Activated CD4-positive, alpha-beta memory T cell treated with anti-CD3 and anti-CD28 coated beads, Interleukin-2, amount 10 ng/mL, durations not matched to agents 7 days and 5 days (primary cell): Measurements from ENCODE around the gene NDUFC2. TPM values are rescaled to one million over a fixed set of nuclear protein-coding genes. Genes with fewer than 3 reads are reported as not detected.
"Not testable (repeated sequence)": the region's sequence is repeated elsewhere in the genome, so short reads cannot be mapped to it uniquely, and the experiment has no call there.

ENCODE experiments used
- CTCF ChIA-PET: fragments of 350-600 bp; sonication (Branson Sonifier 250); formaldehyde crosslinking; loops from one replicate; lab custom pipeline; 2021; ENCODE audit warnings: antibody characterized with exemption, inconsistent platforms; lab: Charles Lee
- POLR2A ChIA-PET: fragments of 350-600 bp; sonication (Branson Sonifier 250); formaldehyde crosslinking; loops from one replicate; lab custom pipeline; 2021; ENCODE audit warnings: antibody characterized with exemption; lab: Charles Lee
- DNase-seq: peaks from one replicate; pipeline ENCODE4 v3.0.0-alpha.2; 2020
- H3K27ac Mint-ChIP-seq: one replicate; pipeline ENCODE4 v1.8.0; 2021; ENCODE audit warnings: mild to moderate bottlenecking, mixed read lengths
- H3K27me3 Mint-ChIP-seq: one replicate; pipeline ENCODE4 v1.8.0; 2021; ENCODE audit warnings: mixed read lengths
- H3K36me3 Mint-ChIP-seq: one replicate; pipeline ENCODE4 v1.8.0; 2021; ENCODE audit warnings: low read depth, mixed read lengths
- H3K4me1 Mint-ChIP-seq: one replicate; pipeline ENCODE4 v1.8.0; 2021; ENCODE audit warnings: mixed read lengths
- H3K4me3 Mint-ChIP-seq: one replicate; pipeline ENCODE4 v1.8.0; 2021; ENCODE audit warnings: mild to moderate bottlenecking, mixed read lengths
- H3K9me3 Mint-ChIP-seq: one replicate; pipeline ENCODE4 v1.8.0; 2021; ENCODE audit warnings: mixed read lengths
- total RNA-seq, 2 experiments: library from RNA; stranded (reverse); gene quantifications; one replicate each; pipeline ENCODE4 v1.2.3, GENCODE V29; 2021

NDUFC2 gene
- total RNA-seq, 2 experiments from 2014 or later = 204 to 210 TPM

DNA sequence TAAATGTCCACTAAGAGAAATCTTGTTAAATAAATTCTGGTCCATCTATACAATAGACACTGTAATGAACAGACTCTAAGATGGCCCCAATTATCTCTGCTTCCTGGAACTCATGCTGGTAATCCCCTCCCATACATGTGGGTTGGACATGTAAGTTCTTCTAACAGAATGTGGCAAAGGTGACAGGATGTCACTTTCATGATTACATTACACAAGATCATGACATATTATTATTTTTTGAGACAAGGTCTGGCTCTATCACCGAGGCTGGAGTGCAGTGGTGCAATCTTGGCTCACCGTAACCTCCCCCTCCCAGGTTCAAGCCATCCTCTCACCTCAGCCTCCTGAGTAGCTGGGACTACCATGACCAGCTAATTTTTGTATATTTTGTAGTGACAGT is 14.6 kb upstream of the NDUFC2 start:
- Mint-ChIP-seq H3K9me3 (no peaks in the 10 kb centered on the region), H3K4me1 (peaks cover 13% of the 10 kb centered on the region), H3K36me3 (peaks cover 31% of the 10 kb centered on the region), H3K27ac (no peak overlapping the region), H3K4me3 (no peak overlapping the region), H3K27me3 (no peaks in the 10 kb centered on the region)
- ChIA-PET CTCF (interaction anchor here (0.6 to 1.6 kb wide), 2 partner anchors 10 to 224 kb away, joined by 3 to 4 read pairs; no protein-coding TSS in a partner anchor), POLR2A (interaction anchor here (0.6 to 1.2 kb wide), 2 partner anchors 45 to 193 kb away, joined by 3 read pairs; partner anchors contain the start of gene ALG8)
- no peak for DNase-seq

DNA sequence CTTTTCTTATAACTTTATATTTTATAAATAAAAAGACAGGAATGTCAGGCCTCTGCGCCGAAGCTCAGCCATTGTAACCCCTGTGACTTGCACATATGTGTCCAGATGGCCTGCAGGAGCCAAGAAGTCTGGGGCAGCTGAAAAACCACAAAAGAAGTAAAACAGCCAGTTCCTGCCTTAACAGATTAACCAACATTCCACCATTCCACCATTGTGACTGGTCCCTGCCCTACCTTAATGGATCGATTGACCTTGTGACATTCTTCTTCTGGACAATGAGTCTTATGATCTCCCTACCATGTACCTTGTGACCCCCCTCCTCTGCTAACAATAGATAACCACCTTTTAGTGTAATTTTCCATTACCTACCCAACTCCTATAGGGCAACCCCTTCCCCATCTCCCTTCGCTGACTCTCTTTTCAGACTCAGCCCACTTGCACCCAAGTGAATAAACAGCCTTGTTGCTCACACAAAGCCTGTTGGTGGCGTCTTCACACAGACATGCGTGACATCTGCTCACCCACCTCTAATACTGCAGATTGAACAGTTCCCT is 6.9 kb upstream of the NDUFC2 start:
- POLR2A ChIA-PET, H3K27ac Mint-ChIP-seq, CTCF ChIA-PET, H3K36me3 Mint-ChIP-seq, H3K9me3 Mint-ChIP-seq, DNase-seq, H3K4me1 Mint-ChIP-seq, H3K27me3 Mint-ChIP-seq, H3K4me3 Mint-ChIP-seq: not testable (repeated sequence)

DNA sequence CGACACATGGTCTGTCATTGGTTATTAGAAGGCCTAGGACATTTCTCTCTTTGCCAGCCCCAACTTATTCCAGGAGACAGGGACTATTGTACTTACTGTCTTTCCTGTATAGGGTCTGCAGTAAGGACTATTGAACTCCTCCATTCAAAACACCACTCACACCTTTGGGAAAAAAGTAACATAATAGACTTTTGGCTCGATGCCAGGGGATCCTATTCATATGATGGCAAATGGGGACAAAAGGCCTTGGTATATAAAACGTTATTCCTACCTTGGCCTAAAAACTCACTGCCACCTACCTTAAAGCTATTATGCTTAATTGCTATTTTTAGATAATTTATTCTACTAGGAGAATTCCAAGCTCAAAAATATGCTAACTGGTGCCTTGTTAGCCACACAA is 6.3 kb upstream of the NDUFC2 start:
- Mint-ChIP-seq H3K36me3 (no peaks in the 10 kb centered on the region), H3K4me3 (no peak overlapping the region), H3K9me3 (no peaks in the 10 kb centered on the region), H3K27me3 (no peaks in the 10 kb centered on the region), H3K4me1 (peaks cover 11% of the 10 kb centered on the region), H3K27ac (no peak overlapping the region)
- ChIA-PET POLR2A (no interaction called here), CTCF (no interaction called here)
- DNase-seq = no peak

DNA sequence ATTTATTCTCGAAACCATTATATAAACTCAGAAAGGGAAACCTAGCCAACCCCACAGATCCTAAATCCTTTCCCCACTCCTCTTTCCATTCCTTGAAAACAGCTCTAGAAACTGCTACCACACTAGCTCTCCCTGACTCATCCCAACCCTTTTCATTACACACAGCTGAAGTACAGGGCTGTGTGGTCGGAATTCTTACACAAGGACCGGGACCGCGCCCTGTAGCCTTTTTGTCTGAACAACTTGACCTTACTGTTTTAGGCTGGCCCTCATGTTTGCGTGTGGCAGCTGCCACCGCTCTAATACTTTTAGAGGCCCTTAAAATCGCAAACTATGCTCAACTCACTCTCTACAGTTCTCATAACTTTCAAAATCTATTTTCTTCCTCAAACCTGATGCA is 4.8 kb upstream of the NDUFC2 start:
- H3K36me3 Mint-ChIP-seq, POLR2A ChIA-PET, DNase-seq, H3K9me3 Mint-ChIP-seq, H3K27me3 Mint-ChIP-seq, H3K27ac Mint-ChIP-seq, H3K4me3 Mint-ChIP-seq, CTCF ChIA-PET: not testable (repeated sequence)
- H3K4me1 Mint-ChIP-seq = peaks cover 22% of the 10 kb centered on the region

DNA sequence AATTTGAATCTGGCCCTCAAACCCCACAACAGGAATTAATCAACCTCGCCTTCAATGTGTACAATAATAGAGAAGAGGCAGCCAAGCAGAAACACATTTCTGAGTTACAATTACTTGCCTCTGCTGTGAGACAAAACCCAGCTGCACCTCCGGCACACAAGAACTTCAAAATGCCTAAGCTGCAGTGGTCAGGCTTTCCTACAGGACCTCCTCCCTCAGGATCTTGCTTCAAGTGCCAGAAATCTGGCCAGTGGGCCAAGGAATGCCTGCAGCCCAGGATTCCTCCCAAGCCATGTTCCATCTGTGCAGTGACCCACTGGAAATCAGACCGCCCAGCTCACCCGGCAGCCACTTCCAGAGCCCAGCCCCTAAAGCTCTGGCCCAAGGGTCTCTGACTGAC is 3.4 kb upstream of the NDUFC2 start:
- DNase-seq = no peak
- H3K9me3 Mint-ChIP-seq = no peaks in the 10 kb centered on the region
- no peak overlapping the region for H3K27ac Mint-ChIP-seq
- no peak overlapping the region for H3K4me3 Mint-ChIP-seq
- H3K36me3 Mint-ChIP-seq = peaks cover 5% of the 10 kb centered on the region
- H3K4me1 Mint-ChIP-seq = peaks cover 27% of the 10 kb centered on the region
- POLR2A ChIA-PET = interaction anchor here (1.4 kb wide), 1 partner anchor 57 kb away, joined by 3 read pairs; no protein-coding TSS in a partner anchor
- CTCF ChIA-PET = interaction anchor here (0.6 kb wide), 1 partner anchor 55 kb away, joined by 3 read pairs; no protein-coding TSS in a partner anchor
- H3K27me3 Mint-ChIP-seq = no peaks in the 10 kb centered on the region

DNA sequence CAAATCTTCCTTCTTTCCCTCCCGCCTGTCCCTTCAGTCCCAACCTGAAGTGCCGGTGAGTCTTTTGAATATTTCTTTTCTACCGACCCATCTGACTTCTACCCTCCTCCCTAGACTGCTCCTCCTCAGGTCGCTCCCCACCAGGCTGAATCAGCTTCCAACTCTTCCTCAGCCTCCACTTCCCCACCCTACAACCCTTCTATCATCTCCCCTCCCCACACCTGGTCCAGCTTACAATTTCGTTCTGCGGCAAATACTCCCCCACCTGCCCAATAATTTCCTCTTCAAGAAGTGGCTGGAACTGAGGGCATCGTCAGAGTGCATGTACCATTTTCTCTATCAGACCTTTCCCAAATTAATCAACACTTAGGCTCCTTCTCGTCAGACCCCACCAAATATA is 2.5 kb upstream of the NDUFC2 start:
- CTCF ChIA-PET = interaction anchor here (0.6 kb wide), 1 partner anchor 56 kb away, joined by 3 read pairs; no protein-coding TSS in a partner anchor
- no peak for DNase-seq
- H3K27ac Mint-ChIP-seq = no peak overlapping the region
- peaks cover 7% of the 10 kb centered on the region for H3K36me3 Mint-ChIP-seq
- POLR2A ChIA-PET = interaction anchor here (1.4 kb wide), 1 partner anchor 58 kb away, joined by 3 read pairs; no protein-coding TSS in a partner anchor
- no peaks in the 10 kb centered on the region for H3K9me3 Mint-ChIP-seq
- no peak overlapping the region for H3K4me3 Mint-ChIP-seq
- H3K4me1 Mint-ChIP-seq = peaks cover 34% of the 10 kb centered on the region
- no peaks in the 10 kb centered on the region for H3K27me3 Mint-ChIP-seq

DNA sequence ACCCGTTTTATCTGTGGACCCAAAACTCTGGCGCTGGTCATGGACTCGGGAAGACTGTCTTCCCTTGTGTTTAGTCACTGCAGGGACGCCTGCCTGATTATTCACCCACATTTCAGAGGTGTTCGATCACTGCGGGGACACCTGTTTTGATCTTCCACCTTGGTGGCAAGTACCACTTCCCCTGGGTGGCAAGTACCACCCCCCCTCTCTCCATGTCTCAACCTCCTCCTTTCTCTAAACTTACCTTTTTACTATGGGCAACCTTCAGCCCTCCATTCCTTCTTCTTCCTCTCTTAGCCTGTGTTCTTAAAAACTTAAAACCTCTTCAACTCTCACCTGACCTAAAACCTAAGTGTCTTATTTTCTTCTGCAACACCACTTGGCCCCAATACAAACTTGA is 1.9 kb upstream of the NDUFC2 start:
- peaks cover 38% of the 10 kb centered on the region for H3K4me1 Mint-ChIP-seq
- CTCF ChIA-PET = no interaction called here
- H3K4me3 Mint-ChIP-seq = no peak overlapping the region
- no peak for DNase-seq
- POLR2A ChIA-PET = no interaction called here
- H3K9me3 Mint-ChIP-seq = no peaks in the 10 kb centered on the region
- H3K27me3 Mint-ChIP-seq = no peaks in the 10 kb centered on the region
- H3K36me3 Mint-ChIP-seq = peaks cover 10% of the 10 kb centered on the region
- no peak overlapping the region for H3K27ac Mint-ChIP-seq

DNA sequence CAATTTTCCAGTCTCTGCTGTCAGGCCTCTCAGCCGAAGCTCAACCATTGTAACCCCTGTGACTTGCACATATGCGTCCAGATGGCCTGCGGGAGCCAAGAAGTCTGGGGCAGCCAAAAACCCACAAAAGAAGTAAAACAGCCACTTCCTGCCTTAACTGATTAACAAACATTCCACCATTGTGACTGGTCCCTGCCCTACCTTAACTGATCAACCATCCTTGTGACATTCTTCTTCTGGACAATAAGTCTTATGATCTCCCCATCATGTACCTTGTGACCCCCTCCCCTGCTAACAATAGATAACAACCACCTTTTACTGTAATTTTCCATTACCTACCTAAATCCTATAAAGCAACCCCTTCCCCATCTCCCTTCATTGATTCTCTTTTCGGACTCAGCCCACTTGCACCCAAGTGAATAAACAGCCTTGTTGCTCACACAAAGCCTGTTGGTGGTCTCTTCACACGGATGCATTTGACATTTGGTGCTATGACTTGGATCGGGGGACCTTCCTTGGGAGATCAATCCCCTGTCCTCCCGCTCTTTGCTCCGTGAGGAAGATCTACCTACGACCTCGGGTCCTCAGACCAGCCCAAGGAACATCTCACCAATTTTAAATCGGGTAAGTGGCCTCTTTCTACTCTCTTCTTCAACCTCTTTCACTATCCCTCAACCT is 1.3 kb upstream of the NDUFC2 start:
- peak overlapping the region; percentile 14 for H3K4me3 Mint-ChIP-seq
- H3K27ac Mint-ChIP-seq = no peak overlapping the region
- POLR2A ChIA-PET = interaction anchor here (2.1 kb wide), 1 partner anchor 58 kb away, joined by 19 read pairs; the partner anchor contains the start of gene ALG8
- no peaks in the 10 kb centered on the region for H3K27me3 Mint-ChIP-seq
- peaks cover 11% of the 10 kb centered on the region for H3K36me3 Mint-ChIP-seq
- H3K4me1 Mint-ChIP-seq = peaks cover 44% of the 10 kb centered on the region
- DNase-seq = no peak
- no peaks in the 10 kb centered on the region for H3K9me3 Mint-ChIP-seq
- CTCF ChIA-PET = no interaction called here

DNA sequence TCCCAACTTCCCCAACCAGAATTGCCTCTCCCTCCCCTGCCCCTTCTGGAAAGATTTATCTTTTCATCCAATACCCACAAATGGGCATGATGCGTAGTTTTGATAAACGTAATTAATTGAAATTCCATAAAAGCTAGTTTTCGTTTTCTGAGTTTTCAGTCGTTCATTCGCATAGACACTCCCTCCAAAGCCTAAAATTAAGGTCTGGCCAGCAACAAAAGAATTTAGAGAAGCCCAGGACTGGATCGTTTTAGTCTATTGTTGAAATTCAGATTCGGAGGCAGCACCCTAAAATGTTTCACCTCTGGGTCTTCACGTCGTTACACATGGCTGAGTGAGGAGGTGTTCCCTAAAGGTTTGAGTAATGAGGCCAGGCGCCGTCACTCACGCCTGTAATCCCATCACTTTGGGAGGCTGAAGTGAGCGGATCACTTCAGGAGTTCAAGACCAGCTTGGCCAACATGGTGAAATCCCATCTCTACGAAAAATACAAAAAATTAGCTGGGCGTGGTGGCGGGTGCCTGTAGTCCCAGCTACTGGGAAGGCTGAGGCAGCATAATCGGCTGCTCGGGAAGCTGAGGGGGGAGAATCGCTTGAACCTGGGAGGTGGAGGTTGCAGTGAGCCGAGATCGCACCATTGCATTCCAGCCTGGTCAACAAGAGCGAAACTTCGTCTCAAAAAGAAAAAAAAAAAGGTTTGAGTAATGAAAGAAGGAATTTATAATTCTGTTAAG is 589 bp upstream of the NDUFC2 start:
- Mint-ChIP-seq H3K4me3 (peak overlapping the region; percentile 94), H3K27me3 (no peaks in the 10 kb centered on the region), H3K36me3 (peaks cover 15% of the 10 kb centered on the region), H3K9me3 (no peaks in the 10 kb centered on the region), H3K27ac (peak overlapping the region; percentile 88), H3K4me1 (peaks cover 46% of the 10 kb centered on the region)
- ChIA-PET POLR2A (interaction anchor here (1.0 to 2.7 kb wide), 7 partner anchors 19 to 484 kb away, joined by 3 to 19 read pairs (median 8); partner anchors contain the start of genes ALG8, GAB2 and INTS4), CTCF (interaction anchor here (1.3 kb wide), 1 partner anchor 86 kb away, joined by 6 read pairs; the partner anchor contains the start of gene INTS4)
- DNase-seq = no peak

DNA sequence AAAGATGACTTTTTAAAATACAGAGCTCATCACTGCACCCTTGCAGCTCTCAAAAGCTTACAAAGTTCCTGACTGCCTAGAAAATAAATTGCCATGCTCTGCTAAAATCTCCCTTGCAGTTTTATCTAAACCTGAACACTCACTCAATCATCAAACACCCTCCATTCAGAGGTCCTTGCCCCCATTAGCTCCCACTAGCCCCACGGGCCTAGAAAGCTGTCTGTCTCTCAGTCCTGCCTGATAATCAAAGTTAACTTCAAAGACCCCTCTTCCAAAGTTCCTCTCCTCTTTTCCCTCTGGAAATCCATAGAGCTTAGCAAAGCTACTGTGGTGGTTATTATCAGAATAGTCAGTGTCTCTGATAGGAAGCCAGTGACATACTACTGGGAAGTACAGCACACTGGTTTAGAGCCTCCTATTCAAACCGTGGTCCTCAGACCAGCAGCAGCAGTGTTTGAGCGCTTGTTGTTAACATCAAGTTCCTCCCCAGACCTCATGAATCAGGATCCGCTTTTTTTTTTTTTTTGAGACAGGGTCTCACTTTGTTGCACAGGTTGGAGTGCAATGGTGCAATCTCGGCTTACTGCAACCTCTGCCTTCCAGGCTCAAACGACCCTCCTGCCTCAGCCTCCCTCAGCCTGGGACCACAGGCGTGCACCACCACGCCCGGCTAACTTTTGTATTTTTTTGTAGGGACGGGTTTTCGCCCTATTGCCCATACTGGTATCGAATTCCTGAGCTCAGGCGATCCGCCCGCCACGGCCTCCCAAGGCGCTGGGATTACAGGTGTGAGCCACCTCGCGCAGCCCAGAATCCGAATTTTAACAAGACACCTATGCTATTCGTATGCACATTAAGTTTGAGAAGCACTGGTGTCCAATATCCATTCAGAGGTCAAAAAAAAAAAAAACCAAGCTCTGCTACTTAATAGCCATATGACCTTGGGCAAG is 1.2 kb downstream of the NDUFC2 start:
- ChIA-PET CTCF (interaction anchor here (0.8 to 2.1 kb wide), 6 partner anchors 11 to 508 kb away, joined by 3 to 9 read pairs (median 6); no protein-coding TSS in a partner anchor), POLR2A (interaction anchor here (0.8 to 2.7 kb wide), 12 partner anchors 9 to 496 kb away, joined by 3 to 19 read pairs (median 4); partner anchors contain the start of genes ALG8, GAB2, INTS4 and NARS2)
- Mint-ChIP-seq H3K9me3 (no peaks in the 10 kb centered on the region), H3K36me3 (peaks cover 20% of the 10 kb centered on the region), H3K27me3 (no peaks in the 10 kb centered on the region), H3K4me1 (peaks cover 51% of the 10 kb centered on the region), H3K27ac (peak overlapping the region; percentile 88), H3K4me3 (peak overlapping the region; percentile 94)
- DNase-seq = no peak

DNA sequence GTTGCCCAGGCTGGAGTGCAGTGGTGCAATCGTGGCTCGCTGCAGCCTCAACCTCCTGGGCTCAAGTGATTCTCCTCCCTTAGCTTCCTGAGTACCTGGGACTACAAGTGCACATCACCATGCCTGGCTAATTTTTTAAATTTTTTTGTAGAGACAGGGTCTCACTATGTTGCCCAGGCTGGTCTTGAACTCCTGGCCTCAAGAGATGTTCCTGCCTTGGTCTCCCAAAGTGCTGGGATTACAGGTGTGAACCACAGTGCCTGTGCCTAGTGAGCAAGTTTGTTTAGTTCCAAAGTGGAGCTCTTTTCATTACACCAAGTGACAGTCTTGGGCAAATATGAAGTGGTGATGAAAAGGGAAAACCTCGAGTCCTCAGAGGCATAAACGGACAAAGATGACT is 2.1 kb downstream of the NDUFC2 start:
- Mint-ChIP-seq H3K4me1 (peaks cover 51% of the 10 kb centered on the region), H3K36me3 (peaks cover 22% of the 10 kb centered on the region), H3K4me3 (peak overlapping the region; percentile 94)
- not testable (repeated sequence) for H3K27ac Mint-ChIP-seq, H3K27me3 Mint-ChIP-seq, DNase-seq, H3K9me3 Mint-ChIP-seq
- POLR2A ChIA-PET = interaction anchor here (0.6 to 1.4 kb wide), 5 partner anchors 9 to 258 kb away, joined by 3 to 5 read pairs (median 4); partner anchors contain the start of gene RSF1
- CTCF ChIA-PET = interaction anchor here (1.7 to 2.1 kb wide), 2 partner anchors 32 to 487 kb away, joined by 8 to 9 read pairs; no protein-coding TSS in a partner anchor
